Prostate gland (tissue), 2 donors: ENCODE results near the gene KLK1. TPM values are rescaled to one million over a fixed set of nuclear protein-coding genes. Genes with fewer than 3 reads are reported as not detected.
A peak's percentile ranks its signal among the peaks of the same experiment; 100 is the strongest.

Experiments
- DNase-seq: peaks from one replicate; pipeline ENCODE4 v3.0.0-alpha.2; 2019; ENCODE audit warnings: low spot score
- H3K27ac ChIP-seq, 2 donors: fragments of 200-600 bp; sonication (generic); 2 replicates each; pipeline ENCODE4 v1.5.1; 2017 to 2019
- H3K27me3 ChIP-seq: fragments of 200-600 bp; sonication (generic); replicated peaks from 2 replicates; pipeline ENCODE4 v1.5.1; 2019; ENCODE audit not compliant: insufficient read depth
- H3K36me3 ChIP-seq, 2 donors: fragments of 200-600 bp; sonication (generic); 1 replicate in 1 of 2; 2 replicates in 1 of 2; pipeline versions ENCODE4 v1.5.1 to v1.8.1; 2017 to 2019
- H3K4me1 ChIP-seq: fragments of 200-600 bp; sonication (generic); replicated peaks from 2 replicates; pipeline ENCODE4 v1.5.1; 2019
- H3K4me3 ChIP-seq, 2 donors: fragments of 200-600 bp; sonication (generic); 2 replicates each; pipeline ENCODE4 v1.5.1; 2017 to 2019
- H3K9me3 ChIP-seq: fragments of 200-600 bp; sonication (generic); 2 replicates; pipeline ENCODE4 v1.5.1; 2017
- CTCF ChIP-seq, 4 experiments: fragments of 200-600 bp in 2 of 4; fragments of 450-650 bp in 2 of 4; sonication (generic) in 2 of 4; IDR thresholded peaks; 1 replicate in 3 of 4; 2 replicates in 1 of 4; pipeline ENCODE4 v1.5.1; 2016 to 2019; ENCODE audit warnings: antibody characterized with exemption in 4 of 4, mild to moderate bottlenecking in 2 of 4, moderate library complexity in 2 of 4
- POLR2A ChIP-seq: fragments of 450-650 bp; IDR thresholded peaks from one replicate; pipeline ENCODE4 v1.6.1; 2016; ENCODE audit warnings: antibody characterized with exemption, mild to moderate bottlenecking
- POLR2AphosphoS5 ChIP-seq: sonication (generic); formaldehyde crosslinking; IDR thresholded peaks from one replicate; pipeline ENCODE4 v1.6.1; 2017; ENCODE audit warnings: antibody characterized with exemption
- WGBS: methylation state at CpG from one replicate; pipeline ENCODE4 v1.1.5; 2018; 5-methylcytosine and 5-hydroxymethylcytosine counted together
- intact Hi-C: fragments of 100-400 bp; cut with DNase I; formaldehyde crosslinking; loops from one replicate; pipeline ENCODE4 v1.14.2; 2022
- total RNA-seq, 2 donors: library from RNA; depleted of rRNA; stranded (reverse); fragments of >200 nt; gene quantifications; one replicate each; pipeline ENCODE4 v1.1.0, GENCODE V29; 2016

Gene KLK1
- total RNA-seq, 2 donors from 2014 or later: 8.3 to 45.2 TPM

GRCh38 chr19:50794074-50794875 lies 29.3 kb downstream of the KLK1 start:
- intact Hi-C loops: no loop called here
- Histone ChIP-seq H3K27me3 (no peaks in the 10 kb centered on the region), H3K4me3 (no peak overlapping the region), H3K4me1 (no peaks in the 10 kb centered on the region), H3K9me3 (no peaks in the 10 kb centered on the region), H3K36me3 (peaks cover 4 to 15% of the 10 kb centered on the region in 2 donors), H3K27ac (no peak overlapping the region)
- DNase-seq: peak; percentile 31
- TF ChIP-seq POLR2AphosphoS5 (no peak), CTCF (IDR thresholded peaks at IDR 0.05) (peak in 2 of 4 experiments; percentile 19 to 38), POLR2A (no peak)
- 19% methylated on average over 16 of the region's 16 CpGs for WGBS

GRCh38 chr19:50793558-50794065 lies 30.0 kb downstream of the KLK1 start:
- no peaks in the 10 kb centered on the region for H3K4me1 ChIP-seq
- TF ChIP-seq POLR2A (no peak), CTCF (IDR thresholded peaks at IDR 0.05) (no peak), POLR2AphosphoS5 (no peak)
- 72% methylated on average over 11 of the region's 11 CpGs for WGBS
- intact Hi-C loops: no loop called here
- H3K27ac ChIP-seq: no peak overlapping the region
- H3K36me3 ChIP-seq: peaks cover 2 to 11% of the 10 kb centered on the region in 2 donors
- H3K27me3 ChIP-seq: no peaks in the 10 kb centered on the region
- H3K9me3 ChIP-seq: no peaks in the 10 kb centered on the region
- no peak for DNase-seq
- H3K4me3 ChIP-seq: no peak overlapping the region

GRCh38 chr19:50792272-50793250 lies 31.0 kb downstream of the KLK1 start:
- intact Hi-C loops: no loop called here
- no peaks in the 10 kb centered on the region for H3K27me3 ChIP-seq
- H3K4me3 ChIP-seq: no peak overlapping the region
- TF ChIP-seq CTCF (IDR thresholded peaks at IDR 0.05) (no peak), POLR2A (no peak), POLR2AphosphoS5 (no peak)
- H3K36me3 ChIP-seq: peaks cover 0 to under 1% of the 10 kb centered on the region in 2 donors
- H3K9me3 ChIP-seq: no peaks in the 10 kb centered on the region
- H3K4me1 ChIP-seq: no peaks in the 10 kb centered on the region
- DNase-seq: no peak
- 94% methylated on average over 11 of the region's 13 CpGs for WGBS
- no peak overlapping the region for H3K27ac ChIP-seq

DNA sequence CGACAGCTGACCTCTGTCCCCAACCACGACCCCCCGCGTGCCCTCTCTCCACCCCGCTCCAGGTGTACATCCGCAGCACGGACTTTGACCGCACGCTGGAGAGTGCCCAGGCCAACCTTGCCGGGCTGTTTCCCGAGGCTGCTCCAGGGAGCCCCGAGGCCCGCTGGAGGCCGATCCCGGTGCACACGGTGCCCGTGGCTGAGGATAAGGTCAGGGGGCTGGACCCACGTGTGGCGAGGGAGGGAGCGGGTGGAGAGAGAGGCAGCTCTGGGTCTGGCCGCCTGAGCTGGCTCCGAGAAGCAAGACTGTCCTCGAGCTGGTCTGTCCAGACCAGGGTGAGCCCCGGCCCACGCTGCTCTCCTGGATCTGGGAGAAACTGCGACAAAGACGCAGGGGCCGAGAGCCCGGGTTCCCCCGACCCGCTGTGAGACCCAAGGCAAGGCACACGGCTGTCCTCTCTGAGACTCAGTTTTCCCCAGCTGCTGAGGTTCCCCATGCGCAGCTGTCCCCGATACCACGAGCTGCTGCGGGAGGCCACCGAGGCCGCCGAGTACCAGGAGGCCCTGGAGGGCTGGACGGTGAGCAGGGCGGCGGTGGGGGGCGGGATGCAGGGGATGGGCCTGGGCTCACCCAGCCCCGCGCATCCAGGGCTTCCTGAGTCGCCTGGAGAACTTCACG lies 31.9 kb downstream of the KLK1 start:
- DNase-seq: no peak
- Histone ChIP-seq H3K36me3 (no peaks in the 10 kb centered on the region), H3K4me3 (no peak overlapping the region), H3K27ac (no peak overlapping the region), H3K4me1 (no peaks in the 10 kb centered on the region), H3K27me3 (no peaks in the 10 kb centered on the region), H3K9me3 (no peaks in the 10 kb centered on the region)
- 79% methylated on average over 34 of the region's 47 CpGs for WGBS
- TF ChIP-seq CTCF (IDR thresholded peaks at IDR 0.05) (no peak), POLR2AphosphoS5 (no peak), POLR2A (no peak)
- intact Hi-C loops: no loop called here
